LNCAP (cell line): ENCODE data around the gene HSPB3.

Experiments
- CTCF ChIP-seq: fragments of 450-650 bp; IDR thresholded peaks from 2 replicates; pipeline ENCODE4 v1.5.1; 2017; ENCODE audit warnings: mild to moderate bottlenecking

Gene HSPB3

GRCh38 chr5:54477941-54478478 lies 22.5 kb downstream of the HSPB3 start:
- no peak for TF ChIP-seq CTCF

- TF ChIP-seq CTCF: no peak
These were observed 24.8 kb downstream of the HSPB3 start for GRCh38 chr5:54480296-54480695.

- TF ChIP-seq CTCF: no peak
These were observed 28.9 kb downstream of the HSPB3 start for GRCh38 chr5:54484219-54484894.

GRCh38 chr5:54489648-54489979 lies 34.1 kb downstream of the HSPB3 start:
- TF ChIP-seq CTCF: peak; percentile 38; the same call in 1 of the 2 replicates

GRCh38 chr5:54491326-54491725 lies 35.8 kb downstream of the HSPB3 start:
- TF ChIP-seq CTCF: no peak

- no peak for TF ChIP-seq CTCF
These were observed 36.7 kb downstream of the HSPB3 start for GRCh38 chr5:54492178-54492577.

- no peak for TF ChIP-seq CTCF
These were observed 39.5 kb downstream of the HSPB3 start for GRCh38 chr5:54495027-54495426.
